Psoas muscle (tissue), 8 donors: ENCODE measurements around the gene PDE4D. TPM values are rescaled to one million over a fixed set of nuclear protein-coding genes. Genes with fewer than 3 reads are reported as not detected.

ENCODE experiments used
- ATAC-seq, 4 donors: fragments of 200-7000 bp; cut with Tn5 transposase; one replicate each; pipeline ENCODE4 v1.9.1; 2020; ENCODE audit warnings: moderate library complexity in 3 of 4, mild to moderate bottlenecking in 2 of 4
- DNase-seq, 2 donors: peaks; one replicate each; pipeline ENCODE4 v3.0.0-alpha.2; 2020
- H3K27ac ChIP-seq: fragments of 200-600 bp; one replicate; pipeline ENCODE4 v1.8.0; 2022
- H3K27me3 ChIP-seq, 3 donors: fragments of 200-600 bp in 1 of 3; one replicate each; pipeline versions ENCODE4 v1.6.1 to v1.8.0; 2013 to 2022; ENCODE audit warnings: low read length in 2 of 3, mild to moderate bottlenecking in 2 of 3, moderate library complexity in 1 of 3; ENCODE audit not compliant: insufficient read depth in 3 of 3
- H3K36me3 ChIP-seq, 2 donors: fragments of 200-600 bp in 1 of 2; one replicate each; pipeline versions ENCODE4 v1.6.1 to v1.8.0; 2013 to 2022; ENCODE audit warnings: low read depth in 1 of 2, mild to moderate bottlenecking in 1 of 2, moderate library complexity in 1 of 2; ENCODE audit not compliant: insufficient read depth in 1 of 2
- H3K4me1 ChIP-seq: fragments of 200-600 bp; one replicate; pipeline ENCODE4 v1.8.0; 2022
- H3K4me3 ChIP-seq: fragments of 200-600 bp; one replicate; pipeline ENCODE4 v1.8.0; 2022; ENCODE audit warnings: mild to moderate bottlenecking
- H3K9me3 ChIP-seq: fragments of 200-600 bp; one replicate; pipeline ENCODE4 v1.8.0; 2022
- CTCF ChIP-seq: fragments of 200-600 bp; IDR thresholded peaks from one replicate; pipeline ENCODE4 v1.8.0; 2022; ENCODE audit warnings: antibody characterized with exemption
- WGBS, 3 donors: extraction: QIAGEN DNeasy Blood & Tissue Kit; methylation state at CpG; one replicate each; pipeline versions ENCODE4 v1.1.6 to v1.1.7; 2013; 5-methylcytosine and 5-hydroxymethylcytosine counted together
- intact Hi-C, 2 donors: fragments of 100-400 bp; cut with DNase I; formaldehyde crosslinking; loops; one replicate each; pipeline versions ENCODE4 v1.11.0 to v1.14.2; 2022
- polyA plus RNA-seq, 3 donors: library from polyadenylated mRNA; stranded (reverse); fragments of 200-250 nt; gene quantifications; one replicate each; pipeline ENCODE4 v1.2.3, GENCODE V29; 2013
- total RNA-seq, 4 donors: library from RNA; stranded (reverse); fragmentation: NEBNext Ultra II Directional in 2 of 4; extraction: Animal tissue kit (Norgen Biotek cat#: 25700) in 2 of 4; gene quantifications; one replicate each; pipeline versions ENCODE4 v1.2.1 to v1.2.4, GENCODE V29; 2021 to 2023
- donor health status: healthy with polysubstance abuse.
- donor health status: DM: no; HTN: no; CAD: no; lungs with moderate emphysema.
- donor health status: Bipolar disorder and iron deficiency.
- donor health status: healthy.
- donor health status: DM: yes; HTN: yes; CAD: no.
- donor health status: DM: no; HTN: no; CAD: no.
- donor health status: DM: no; HTN: no; CAD: no.
- donor health status: DM: yes; HTN: yes; CAD: no.

The PDE4D gene
- total and polyA plus RNA-seq, 7 donors: 42.6 to 283 (median 88.7) TPM

GRCh38 chr5:59361454-59361853 lies 532.1 kb downstream of the PDE4D start:
- no peaks in the 10 kb centered on the region for H3K27me3 ChIP-seq

GRCh38 chr5:59360130-59360555 lies 533.4 kb downstream of the PDE4D start:
- intact Hi-C loops: no loop called here
- no peaks in the 10 kb centered on the region for H3K9me3 ChIP-seq
- DNase-seq (no peak), ATAC-seq (peak; percentile 38 to 57 (median 56))
- H3K27ac ChIP-seq: peak overlapping the region; percentile 95
- peaks cover 49% of the 10 kb centered on the region for H3K4me1 ChIP-seq
- no peak for TF ChIP-seq CTCF
- WGBS, 3 donors: 31 to 44% (median 31%) methylated on average over 7 of the region's 7 CpGs
- no peaks in the 10 kb centered on the region for H3K36me3 ChIP-seq
- H3K4me3 ChIP-seq: peak overlapping the region; percentile 49
- no peaks in the 10 kb centered on the region for H3K27me3 ChIP-seq

More at GRCh38 chr5:59361454-59361853, 532.1 kb downstream of the PDE4D start:
- no peak for DNase-seq
- intact Hi-C loops: no loop called here
- H3K4me3 ChIP-seq: no peak overlapping the region
- H3K27ac ChIP-seq: peak overlapping the region; percentile 95
- peaks cover 61% of the 10 kb centered on the region for H3K4me1 ChIP-seq
- no peak for ATAC-seq
- WGBS, 3 donors: 29 to 77% (median 53%) methylated on average over 1 of the region's 1 CpG
- no peak for TF ChIP-seq CTCF
- H3K9me3 ChIP-seq: no peaks in the 10 kb centered on the region
- H3K36me3 ChIP-seq: no peaks in the 10 kb centered on the region

- Histone ChIP-seq H3K9me3 (no peaks in the 10 kb centered on the region), H3K4me1 (peaks cover 34% of the 10 kb centered on the region), H3K27me3 (no peaks in the 10 kb centered on the region), H3K36me3 (no peaks in the 10 kb centered on the region), H3K4me3 (peak overlapping the region; percentile 74), H3K27ac (peak overlapping the region; percentile 95)
- peak; percentile 31 to 58 for DNase-seq
- intact Hi-C loops: no loop called here
- WGBS, 3 donors: 21 to 44% (median 33%) methylated on average over 5 of the region's 5 CpGs
- TF ChIP-seq CTCF: no peak
- ATAC-seq: peak; percentile 71 to 79 (median 74)
Observed at GRCh38 chr5:59358005-59358861, 535.3 kb downstream of the PDE4D start.

- TF ChIP-seq CTCF: no peak
Observed at GRCh38 chr5:59357381-59357977, 536.0 kb downstream of the PDE4D start.

More at GRCh38 chr5:59357381-59357977, 536.0 kb downstream of the PDE4D start:
- no peaks in the 10 kb centered on the region for H3K36me3 ChIP-seq
- ATAC-seq (peak; percentile 56 to 67 (median 65)), DNase-seq (peak in 1 of 2 donors; percentile 21)
- peak overlapping the region; percentile 74 for H3K4me3 ChIP-seq
- no peaks in the 10 kb centered on the region for H3K9me3 ChIP-seq
- H3K4me1 ChIP-seq: peaks cover 40% of the 10 kb centered on the region
- H3K27me3 ChIP-seq: no peaks in the 10 kb centered on the region
- H3K27ac ChIP-seq: peak overlapping the region; percentile 95
- 15 to 23% (median 19%) methylated on average over 8 of the region's 8 CpGs for WGBS, 3 donors
- intact Hi-C loops: no loop called here
